NCI-H526 (cell line): ENCODE data around the gene C4BPB.

Experiments used
- DNase-seq, 2 experiments: peaks; one replicate each; lab custom pipeline; 2025; lab: John Stamatoyannopoulos, UW

C4BPB gene

DNA sequence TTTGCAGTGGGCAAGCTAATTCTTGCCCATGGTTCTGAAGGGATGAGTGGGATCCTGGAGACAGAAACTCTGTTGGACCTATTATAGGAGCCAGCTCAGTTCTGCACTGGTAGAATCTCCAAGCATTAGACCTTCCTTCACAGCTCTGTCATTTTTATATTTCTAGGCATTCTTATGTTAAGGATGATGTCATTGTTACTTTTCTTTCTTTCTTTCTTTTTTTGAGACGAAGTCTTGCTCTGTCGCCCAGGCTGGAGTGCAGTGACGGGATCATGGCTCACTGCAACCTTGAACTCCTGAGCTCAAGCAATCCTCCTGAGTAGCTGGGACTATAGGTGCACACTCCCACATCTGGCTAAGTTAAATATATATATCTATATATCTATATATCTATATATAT lies 28.1 kb upstream of the C4BPB start:
- no peak for DNase-seq

DNA sequence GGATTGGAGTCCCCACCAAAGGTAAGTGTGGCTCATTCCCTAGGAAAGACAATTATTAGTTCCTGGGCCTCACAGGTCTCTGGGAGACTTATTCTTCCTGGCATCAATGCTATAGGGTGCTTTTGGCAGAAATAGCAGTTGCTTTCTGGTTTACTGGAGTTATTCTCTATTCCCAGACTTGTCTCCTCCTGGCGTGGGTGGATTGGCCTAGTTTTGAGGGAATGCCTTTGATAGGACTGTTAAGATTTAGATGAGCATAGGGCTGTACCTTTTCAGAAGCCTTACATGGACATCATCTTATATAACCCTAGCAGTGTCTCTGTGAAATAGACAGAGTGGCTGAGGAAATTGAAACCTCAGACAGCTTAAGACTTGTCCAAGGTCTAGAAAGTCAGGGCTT lies 26.6 kb upstream of the C4BPB start:
- DNase-seq: no peak

DNA sequence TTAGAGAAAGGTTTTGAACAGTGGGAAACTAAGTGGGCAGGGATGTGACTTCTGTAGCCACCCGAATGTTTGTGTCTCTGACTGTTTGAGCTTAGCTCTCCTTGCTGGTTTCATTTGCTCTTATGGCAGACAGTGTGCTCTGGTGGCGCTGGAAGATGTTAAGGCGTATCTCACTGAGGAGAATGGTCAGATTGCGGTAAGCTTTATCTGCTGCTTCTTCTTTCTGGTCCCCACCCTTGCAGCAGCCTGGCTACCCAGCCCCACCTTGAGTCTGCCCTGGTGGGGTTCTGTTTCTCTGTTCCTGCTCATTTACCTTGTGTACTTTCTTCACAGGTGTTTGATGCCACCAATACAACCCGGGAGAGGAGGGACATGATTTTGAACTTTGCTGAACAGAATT lies 25.6 kb upstream of the C4BPB start:
- DNase-seq: no peak

DNA sequence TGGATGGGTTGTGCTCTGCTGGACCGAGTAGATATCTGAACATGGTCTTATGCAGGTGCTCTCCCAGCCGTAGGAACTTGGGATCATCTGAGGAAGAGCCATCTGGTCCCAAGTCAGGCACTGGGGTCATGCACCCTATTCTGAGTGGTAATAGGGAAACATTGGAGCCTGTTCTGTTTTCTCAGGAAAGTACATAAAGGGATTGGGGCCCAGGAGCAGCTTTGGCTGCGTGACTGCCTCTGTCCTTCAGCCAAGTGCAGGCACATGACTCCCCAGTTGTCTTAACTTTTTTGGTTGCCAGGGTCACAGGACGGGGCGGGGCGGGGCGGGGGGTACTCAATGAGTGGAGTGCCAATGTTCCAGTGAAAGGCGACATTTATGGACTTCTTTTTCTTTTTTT lies 24.1 kb upstream of the C4BPB start:
- DNase-seq: no peak

DNA sequence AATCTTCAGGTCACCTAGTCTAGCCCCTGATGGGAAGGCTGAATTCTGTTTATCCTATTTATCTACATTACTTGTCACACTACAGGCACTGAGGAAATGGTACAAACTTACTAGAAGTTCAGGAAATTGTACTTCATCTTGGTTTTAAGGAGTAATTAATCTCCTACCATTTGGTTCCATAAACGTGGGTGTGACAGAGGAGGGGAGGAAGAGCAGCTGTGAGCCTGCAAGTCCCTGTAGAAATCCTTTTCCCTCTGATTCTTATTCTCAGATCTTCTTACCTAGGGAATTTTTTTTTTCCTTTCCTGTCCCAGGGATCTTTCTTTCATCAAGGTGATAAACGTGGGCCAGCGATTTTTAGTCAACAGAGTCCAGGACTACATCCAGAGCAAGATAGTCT lies 21.5 kb upstream of the C4BPB start:
- no peak for DNase-seq

DNA sequence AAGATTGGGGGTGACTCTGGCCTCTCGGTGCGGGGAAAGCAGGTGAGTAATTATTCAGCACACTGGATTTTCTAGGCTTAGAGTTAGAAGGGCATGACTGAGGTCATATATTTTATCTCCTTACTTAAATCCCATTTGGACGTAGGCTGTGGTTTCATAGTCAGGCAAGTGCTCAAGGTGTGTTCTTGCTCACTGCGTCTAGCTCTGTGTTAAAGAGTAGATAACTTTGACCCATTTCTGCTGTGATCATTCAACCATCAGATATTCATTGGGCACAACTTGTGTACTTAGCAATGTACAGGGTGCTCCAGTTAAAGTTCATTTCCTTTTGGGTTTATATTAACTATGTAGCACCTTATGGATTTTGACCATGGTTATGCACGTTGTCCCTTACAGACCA lies 21.0 kb upstream of the C4BPB start:
- no peak for DNase-seq

DNA sequence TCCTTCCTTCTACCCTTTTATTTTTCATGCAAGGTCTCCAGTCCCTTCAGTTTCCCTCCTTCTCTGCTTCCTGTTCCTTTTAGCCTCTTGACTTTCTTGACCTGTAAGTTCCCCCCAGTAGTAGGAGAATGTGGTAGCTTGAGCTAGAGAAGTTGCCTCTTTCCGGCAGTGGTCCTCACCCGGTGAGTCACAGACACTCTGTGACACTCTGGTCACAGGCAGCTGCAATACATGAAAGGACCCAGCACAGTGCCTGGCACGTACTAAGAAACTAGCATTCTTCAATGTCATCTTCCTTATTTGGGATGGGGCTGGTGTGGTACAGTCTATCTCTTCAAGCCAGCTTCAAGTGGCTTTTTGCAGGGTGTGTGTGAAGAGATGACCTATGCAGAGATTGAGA lies 19.6 kb upstream of the C4BPB start:
- no peak for DNase-seq

DNA sequence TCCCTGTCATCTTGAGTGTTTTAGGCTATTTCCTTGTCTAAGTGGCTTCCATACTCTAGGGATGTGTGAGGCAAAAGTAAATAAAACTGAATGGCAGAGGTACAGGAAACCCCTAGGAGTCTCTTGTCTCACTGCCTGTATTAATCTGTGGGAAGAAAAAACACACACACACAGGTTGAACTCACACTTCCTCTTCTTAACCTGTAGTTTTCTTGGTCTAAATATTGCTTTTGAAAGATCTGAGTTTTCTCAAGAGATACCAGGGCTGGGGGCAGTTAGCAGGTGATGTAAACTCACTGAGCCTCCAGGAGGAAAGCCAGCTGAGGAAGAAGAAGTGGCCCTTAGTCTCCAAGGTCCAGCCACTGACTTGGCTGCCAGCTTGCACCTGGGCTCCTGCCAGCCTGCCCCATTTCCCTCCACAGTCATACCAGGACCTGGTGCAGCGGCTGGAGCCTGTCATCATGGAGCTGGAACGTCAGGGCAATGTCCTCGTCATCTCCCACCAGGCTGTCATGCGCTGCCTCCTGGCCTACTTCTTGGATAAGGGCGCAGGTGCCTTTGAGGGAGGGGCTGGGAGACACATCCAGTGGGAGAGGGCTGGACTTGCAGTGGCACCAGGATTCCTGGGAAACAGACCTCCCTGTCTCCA lies 18.7 kb upstream of the C4BPB start:
- no peak for DNase-seq

DNA sequence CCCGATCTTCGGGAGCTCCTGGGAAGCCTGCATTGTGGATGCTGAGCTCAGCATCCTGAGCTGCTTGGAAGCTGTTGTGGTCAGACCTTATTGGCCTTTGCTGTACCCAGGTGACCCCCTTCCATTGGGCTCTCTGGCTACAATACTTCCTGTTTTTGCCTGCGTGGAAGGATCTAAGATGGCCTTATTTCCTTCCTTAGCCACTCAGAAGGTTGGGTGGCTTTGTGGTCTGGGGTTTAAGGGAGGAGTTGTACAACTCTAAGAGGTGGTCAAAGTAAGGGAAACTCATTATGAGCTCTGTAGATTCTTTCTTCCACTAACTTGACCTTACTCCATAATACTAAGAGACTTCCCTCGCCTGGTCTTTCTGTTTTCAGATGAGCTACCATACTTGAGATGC lies 17.8 kb upstream of the C4BPB start:
- no peak for DNase-seq

DNA sequence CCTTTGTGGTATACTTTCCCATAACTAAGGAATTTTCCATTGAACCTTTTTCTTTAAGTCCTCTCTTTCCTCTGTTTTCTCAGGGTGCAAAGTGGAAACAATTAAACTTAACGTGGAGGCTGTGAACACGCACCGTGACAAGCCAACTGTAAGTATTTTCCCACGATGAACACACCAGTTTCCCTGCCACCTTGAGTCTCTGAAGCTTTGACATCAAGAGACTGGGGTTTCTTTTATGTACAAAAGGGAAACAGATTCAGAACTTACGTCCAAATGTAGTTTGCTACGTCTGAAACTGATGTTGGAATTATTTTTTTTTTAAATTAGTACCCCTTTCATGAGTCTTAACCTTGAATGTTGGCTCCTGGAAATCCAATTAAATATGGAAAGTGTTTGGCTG lies 17.2 kb upstream of the C4BPB start:
- DNase-seq: no peak

DNA sequence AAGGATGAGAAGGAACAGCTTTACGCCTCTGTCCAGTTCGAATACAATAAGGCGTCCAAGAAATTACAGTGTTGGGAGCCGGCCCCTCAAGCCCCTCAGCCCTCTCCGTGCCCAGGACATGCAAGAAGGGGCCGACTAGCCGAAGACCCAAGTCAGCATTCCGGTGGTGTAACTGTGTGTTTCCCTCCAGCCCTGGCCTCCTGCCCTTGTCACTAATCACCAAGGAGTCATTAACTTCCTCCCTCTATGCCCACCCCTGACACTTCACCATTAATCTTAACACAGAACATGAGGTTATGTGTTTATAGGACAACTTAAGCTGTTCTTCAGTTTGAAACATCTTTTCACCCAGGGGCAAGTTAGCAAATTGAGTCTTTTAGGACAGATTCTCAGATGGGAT lies 16.4 kb upstream of the C4BPB start:
- no peak for DNase-seq

DNA sequence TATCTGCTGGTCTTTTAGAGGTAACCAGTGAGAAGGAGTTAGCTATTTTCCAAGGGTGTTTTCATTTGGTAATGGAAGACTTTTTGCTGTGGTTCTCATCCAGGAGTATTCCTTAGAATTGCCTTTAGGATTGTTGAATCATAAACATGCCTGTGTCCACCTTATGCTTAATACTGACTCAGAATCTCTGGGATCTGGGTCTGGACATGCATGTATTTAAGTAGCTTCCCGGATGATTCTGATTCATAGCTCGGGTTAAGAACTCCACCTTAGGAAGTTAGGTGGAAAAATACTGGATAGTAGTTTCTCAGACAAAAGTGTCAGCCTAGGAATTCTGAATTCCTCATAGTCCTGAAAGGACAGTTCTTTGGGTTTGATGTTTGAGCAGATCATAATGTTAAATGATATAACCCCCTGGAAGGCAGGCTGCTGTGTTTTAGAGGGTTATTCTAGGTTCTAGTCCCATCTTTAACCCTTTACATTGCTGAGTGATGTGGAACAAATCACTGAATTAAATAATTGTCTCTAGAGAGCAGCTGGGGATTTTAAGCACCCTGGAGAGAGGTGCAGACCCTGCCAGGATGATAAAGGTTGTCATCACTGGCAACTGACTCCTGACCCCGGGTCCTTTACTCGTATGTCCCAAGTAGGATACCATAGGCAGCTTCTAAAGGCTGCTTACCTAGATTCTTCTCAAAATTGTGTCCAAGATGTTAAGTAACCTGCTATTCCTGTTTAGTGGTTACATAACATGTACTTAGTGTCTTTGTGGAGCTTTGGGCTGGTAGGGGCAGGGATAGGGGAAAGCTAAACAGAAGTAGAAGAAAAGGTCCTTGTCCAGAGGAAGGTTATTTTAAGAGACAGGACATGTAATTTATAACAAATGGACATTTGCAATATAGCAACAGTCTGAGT lies 14.5 kb upstream of the C4BPB start:
- DNase-seq: no peak

DNA sequence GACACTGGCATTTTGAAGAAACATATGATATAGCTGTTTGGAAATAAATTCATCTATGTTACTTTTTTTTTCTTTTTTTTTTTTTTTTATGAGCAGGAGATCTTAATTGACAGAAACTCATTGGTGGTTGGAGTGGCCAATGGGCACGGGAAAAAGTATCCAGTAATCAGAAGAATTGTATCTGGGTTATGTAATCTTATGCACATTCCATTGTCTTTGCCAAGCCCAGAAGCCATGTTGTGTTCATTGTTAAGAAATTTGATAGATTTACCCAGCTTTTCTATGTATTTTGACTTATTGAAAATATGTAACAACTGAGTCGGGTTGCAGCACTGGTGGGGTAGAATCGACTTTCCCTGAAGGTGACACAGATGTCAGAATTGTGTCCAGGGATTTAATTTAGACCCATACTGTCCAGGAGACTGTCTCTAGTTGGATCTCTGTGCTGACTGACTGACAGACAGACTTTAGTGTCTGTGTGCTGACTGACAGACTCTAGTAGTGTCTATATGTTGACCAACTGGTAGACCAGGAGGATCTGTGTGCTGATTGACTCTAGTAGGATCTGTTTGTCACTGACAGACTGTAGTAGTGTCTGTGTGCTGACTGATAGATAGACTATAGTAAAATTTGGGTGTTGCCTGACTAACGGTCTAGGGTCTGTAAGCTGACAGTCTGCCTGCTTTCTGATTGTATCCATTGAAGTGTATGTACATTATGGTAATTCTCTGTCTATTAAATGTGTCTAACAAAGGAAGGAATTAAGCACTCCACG lies 12.3 kb upstream of the C4BPB start:
- DNase-seq: no peak

DNA sequence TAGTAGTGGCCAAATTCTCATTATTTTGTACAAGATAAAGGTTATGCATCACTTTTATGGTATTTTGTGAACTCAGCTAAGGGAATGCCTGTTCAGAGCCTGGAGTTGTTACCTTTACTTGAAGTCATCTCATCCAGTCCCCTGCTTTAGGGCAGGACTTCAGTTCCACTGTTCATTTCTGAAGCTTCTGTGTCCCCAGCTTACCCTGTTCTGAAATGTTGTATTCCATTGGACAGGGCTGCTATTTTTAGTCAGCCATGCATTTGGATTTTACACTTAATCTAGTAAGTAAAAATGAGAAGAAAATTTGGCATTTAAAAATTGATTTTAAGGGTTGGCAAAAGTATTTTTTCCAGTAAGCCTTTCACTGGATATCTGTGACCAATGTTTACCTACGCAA lies 11.6 kb upstream of the C4BPB start:
- no peak for DNase-seq

DNA sequence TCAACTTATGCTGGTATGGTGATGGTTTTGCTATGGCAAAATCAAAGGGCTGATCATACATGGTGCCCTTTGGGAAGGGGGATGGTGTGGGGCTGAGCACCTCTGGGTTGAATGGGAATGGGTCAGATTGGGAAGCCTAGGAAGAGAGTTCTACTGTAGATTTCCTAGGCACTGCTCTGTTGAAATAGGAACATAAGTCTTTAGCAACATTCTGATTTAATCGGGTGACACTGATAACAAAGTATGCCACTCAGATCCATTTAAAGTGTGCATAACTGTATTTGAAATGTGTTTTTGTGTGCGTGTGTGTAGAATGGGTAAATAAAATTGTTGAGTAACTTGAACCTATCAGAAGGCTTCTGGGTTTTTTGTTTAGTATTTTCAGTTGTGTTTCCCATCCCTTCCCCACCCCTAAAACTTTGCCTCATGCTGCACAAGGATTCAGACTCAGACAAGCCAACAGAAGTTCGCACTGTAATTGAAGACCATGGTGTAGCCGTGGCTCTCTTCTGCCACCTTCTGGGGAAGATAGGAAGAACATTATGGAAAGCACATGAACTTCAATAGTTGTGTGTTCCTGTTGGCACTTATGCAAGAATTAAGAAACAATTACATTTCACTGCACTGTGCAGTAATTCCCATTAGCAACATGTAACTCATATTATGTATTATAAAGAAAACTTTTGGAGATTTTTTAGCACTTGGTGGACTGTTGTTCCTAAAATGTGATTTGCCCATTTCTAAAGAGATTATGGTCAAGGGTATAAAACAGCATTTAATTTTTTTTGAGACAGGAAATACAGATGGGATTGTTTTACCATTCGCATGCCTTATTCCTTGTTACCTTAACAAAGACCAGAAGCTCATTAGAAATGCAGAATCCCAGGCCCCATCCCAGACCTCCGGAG lies 10.9 kb upstream of the C4BPB start:
- DNase-seq: peak; percentile 16 to 63

DNA sequence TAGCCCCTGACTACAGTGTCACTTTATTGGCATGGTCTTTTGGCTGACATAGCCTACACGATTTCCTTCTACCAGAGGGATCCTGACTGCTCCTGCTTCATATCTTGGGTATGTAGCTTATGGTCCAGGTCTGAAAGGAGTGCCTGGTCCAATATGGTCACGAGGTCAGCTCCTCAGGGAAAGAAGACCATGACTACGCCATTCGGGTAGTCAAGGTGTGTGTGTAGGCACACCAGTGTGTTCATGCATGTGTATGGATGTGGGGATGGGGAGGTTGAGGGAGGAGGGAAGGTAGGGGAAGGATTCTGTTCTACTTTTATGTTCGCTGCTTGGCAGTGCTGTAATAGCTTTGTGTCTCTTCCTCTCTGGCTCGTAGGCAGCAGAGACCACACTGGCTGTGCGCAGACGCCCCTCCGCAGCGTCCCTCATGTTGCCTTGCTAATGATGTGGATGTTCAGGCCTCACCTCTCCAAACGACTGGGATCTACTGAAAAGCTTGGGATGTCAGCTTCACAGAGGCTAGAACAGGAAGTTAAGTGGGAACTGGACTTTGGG lies 10.0 kb upstream of the C4BPB start:
- DNase-seq: no peak

DNA sequence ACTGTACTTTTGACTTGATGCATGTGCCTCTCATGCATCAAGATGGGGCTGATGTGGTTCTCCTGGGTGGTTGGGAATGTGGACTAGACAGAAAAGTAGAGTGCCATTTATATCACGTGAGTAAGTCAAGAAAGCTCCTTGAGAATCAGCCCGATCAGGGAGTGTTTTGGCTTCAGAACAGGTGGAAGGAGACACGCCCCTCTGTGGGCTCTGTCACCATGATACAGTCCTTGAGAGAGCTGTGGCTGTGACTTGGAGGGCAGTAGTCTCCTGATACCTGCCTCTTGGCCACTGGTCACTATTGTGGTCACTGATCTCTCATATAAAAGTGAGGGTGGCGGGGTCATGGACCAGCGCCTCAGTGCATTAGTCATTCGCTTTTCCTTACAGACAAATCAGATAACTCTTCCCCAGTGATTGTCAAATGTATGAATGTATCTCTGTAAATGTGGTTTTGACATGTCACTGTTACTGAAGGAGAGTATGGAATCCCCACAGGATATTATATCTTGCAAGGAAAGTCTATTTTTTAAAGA lies 8.9 kb upstream of the C4BPB start:
- DNase-seq: no peak

DNA sequence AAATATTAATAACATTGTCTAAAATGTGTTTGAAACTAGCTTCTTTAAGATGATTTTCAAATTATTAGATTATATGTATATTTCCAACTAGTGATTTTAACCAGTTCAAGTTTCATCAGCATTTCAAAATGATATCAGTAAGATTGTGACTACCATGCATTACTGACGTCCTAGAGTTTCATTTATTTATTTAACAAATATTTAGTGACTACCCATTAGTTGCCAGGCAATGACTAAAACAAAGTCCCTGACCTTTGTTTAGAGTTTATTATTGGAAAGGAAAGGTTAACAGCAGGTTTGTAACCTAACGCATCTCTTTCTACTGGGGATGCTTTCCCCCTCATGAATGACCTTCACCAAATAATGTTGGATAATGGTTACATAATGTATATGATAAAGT lies 7.6 kb upstream of the C4BPB start:
- no peak for DNase-seq

DNA sequence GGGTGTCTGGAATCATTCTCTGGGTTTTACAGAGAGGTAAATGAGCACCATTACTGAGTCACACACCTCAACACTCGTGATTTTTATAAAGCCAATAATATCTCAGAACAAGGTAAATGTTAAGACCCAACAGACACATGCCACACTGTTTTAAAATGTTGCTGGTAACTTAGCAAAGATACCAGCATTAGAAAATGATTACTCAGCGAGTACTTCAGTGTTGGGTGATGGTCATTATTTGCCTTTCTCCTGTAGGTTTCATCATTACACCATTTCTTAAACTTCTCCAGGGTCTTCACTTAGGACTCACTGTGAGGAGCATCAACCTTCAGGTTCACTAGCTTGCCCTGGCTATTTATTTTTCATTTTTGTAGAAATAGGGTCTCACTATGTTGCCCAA lies 6.9 kb upstream of the C4BPB start:
- no peak for DNase-seq

DNA sequence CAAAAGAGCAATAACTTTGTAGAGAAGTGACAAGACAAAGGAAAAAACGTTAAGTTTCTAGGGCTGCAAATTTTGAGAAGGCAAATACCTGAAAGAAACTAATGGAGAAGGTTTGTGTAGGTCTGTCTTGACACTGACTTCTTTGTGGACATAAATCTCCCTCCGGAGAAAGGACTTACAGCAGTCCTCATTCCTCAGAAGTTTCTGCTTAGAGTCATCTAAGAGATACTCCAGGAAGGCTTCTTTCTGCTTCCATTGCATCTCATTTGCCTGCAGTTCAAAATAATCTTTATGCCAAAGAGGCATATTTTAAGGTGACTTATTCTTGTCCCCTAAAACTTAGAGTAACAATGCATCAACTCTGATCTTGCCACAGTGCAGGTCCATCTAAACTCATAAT lies 4.4 kb upstream of the C4BPB start:
- DNase-seq: no peak

DNA sequence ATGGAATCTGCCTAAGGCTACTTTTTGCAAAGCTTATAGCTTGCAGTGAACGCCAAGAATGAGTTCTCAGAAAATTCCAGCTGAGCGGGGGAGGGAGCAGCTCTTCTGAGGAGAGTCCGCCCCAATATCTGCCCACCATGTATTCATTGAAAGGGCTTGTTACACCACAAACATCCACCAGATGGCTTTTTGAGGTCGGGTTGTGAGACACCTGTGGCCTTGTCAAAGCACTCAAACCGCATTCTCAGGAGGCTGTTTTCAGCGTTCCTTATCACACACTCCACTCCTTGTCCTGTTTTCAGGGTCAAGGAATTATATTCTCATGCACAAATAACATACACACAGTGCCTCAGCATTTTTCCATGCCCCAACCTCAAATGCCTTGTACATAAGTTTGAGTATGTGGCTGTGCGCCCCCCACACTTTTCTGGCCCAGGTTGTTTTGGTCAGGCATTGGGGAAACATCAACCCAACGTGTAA lies 3.9 kb upstream of the C4BPB start:
- peak; percentile 45 to 64 for DNase-seq
